Testis (tissue), 3 donors: ENCODE measurements around the gene COG2. TPM values are rescaled to one million over a fixed set of nuclear protein-coding genes. Genes with fewer than 3 reads are reported as not detected.

ENCODE experiments used
- DNase-seq: peaks from one replicate; pipeline ENCODE4 v3.0.0-alpha.2; 2019
- H3K27ac ChIP-seq, 2 donors: fragments of 200-600 bp; sonication (generic); one replicate each; pipeline ENCODE4 v1.5.1; 2019
- H3K27me3 ChIP-seq: fragments of 200-600 bp; sonication (generic); one replicate; pipeline ENCODE4 v1.5.1; 2019
- H3K36me3 ChIP-seq: fragments of 200-600 bp; sonication (generic); one replicate; pipeline ENCODE4 v1.5.1; 2017; ENCODE audit warnings: low read depth; ENCODE audit errors: missing control alignments
- H3K4me1 ChIP-seq: fragments of 200-600 bp; sonication (generic); one replicate; pipeline ENCODE4 v1.5.1; 2019
- H3K4me3 ChIP-seq, 2 donors: fragments of 200-600 bp; sonication (generic); one replicate each; pipeline ENCODE4 v1.5.1; 2017 to 2019
- H3K9me3 ChIP-seq: fragments of 200-600 bp; sonication (generic); one replicate; pipeline ENCODE4 v1.5.1; 2017
- CTCF ChIP-seq, 3 experiments: fragments of 450-650 bp in 2 of 3; fragments of 200-600 bp in 1 of 3; sonication (generic) in 1 of 3; IDR thresholded peaks; one replicate each; pipeline ENCODE4 v1.5.1; 2016 to 2019; ENCODE audit warnings: antibody characterized with exemption in 3 of 3, mild to moderate bottlenecking in 2 of 3, moderate library complexity in 1 of 3
- POLR2A ChIP-seq: fragments of 450-650 bp; IDR thresholded peaks from one replicate; pipeline ENCODE4 v1.6.1; 2017; ENCODE audit warnings: antibody characterized with exemption, mild to moderate bottlenecking, moderate library complexity
- WGBS, 2 donors: methylation state at CpG; one replicate each; pipeline ENCODE4 v1.1.5; 2018; 5-methylcytosine and 5-hydroxymethylcytosine counted together
- intact Hi-C: fragments of 100-400 bp; cut with DNase I; formaldehyde crosslinking; loops from one replicate; pipeline ENCODE4 v1.15.1; 2023; ENCODE audit warnings: low total_unique reads
- polyA plus RNA-seq: library from polyadenylated mRNA; stranded (reverse); fragments of 350-450 nt; fragmentation: Illumina TruSeq; extraction: RNeasy Lipid Tissue Mini Kit (QIAGEN cat#74804); gene quantifications from one replicate; pipeline ENCODE4 v1.2.3, GENCODE V29; 2014; ENCODE audit warnings: low read depth, low replicate concordance; ENCODE audit not compliant: insufficient read depth
- total RNA-seq, 2 donors: library from RNA; depleted of rRNA; stranded (reverse); fragments of >200 nt; gene quantifications; one replicate each; pipeline ENCODE4 v1.2.3, GENCODE V29; 2016

COG2 gene
- total and polyA plus RNA-seq, 3 donors from 2014 or later = 23.7 to 34.6 (median 29.4) TPM

GRCh38 chr1:230700132-230700531, 57.9 kb downstream of the COG2 start:
- Histone ChIP-seq H3K9me3 (no peaks in the 10 kb centered on the region), H3K4me3 (no peak overlapping the region), H3K27ac (no peak overlapping the region), H3K4me1 (no peaks in the 10 kb centered on the region), H3K36me3 (no peaks in the 10 kb centered on the region), H3K27me3 (no peaks in the 10 kb centered on the region)
- no peak for DNase-seq
- intact Hi-C loops = no loop called here
- TF ChIP-seq CTCF (IDR thresholded peaks at IDR 0.05) = no peak
- no peak for TF ChIP-seq POLR2A
- WGBS, 2 donors = 89 to 92% methylated on average over 4 of the region's 4 CpGs

DNA sequence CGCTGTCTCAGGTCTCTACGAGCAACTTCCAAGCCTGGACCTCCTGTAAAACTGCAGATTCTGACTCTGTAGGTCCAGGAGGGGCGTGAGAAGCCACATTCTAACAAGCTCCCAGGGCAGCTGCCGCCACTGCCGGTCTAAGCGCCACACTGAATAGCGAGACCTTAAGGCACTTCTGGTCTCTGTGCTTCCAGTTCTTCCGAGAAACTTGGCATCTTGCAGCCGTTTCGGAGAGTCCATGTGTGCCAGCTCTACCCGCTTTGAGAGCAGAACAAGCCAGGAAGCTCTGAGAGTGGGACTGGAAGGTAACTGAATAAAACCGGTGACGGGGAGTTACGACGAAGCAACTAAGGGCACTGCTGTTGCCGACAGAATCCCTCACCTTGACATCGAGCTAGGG, 59.2 kb downstream of the COG2 start:
- H3K4me1 ChIP-seq = no peaks in the 10 kb centered on the region
- no peak for TF ChIP-seq POLR2A
- TF ChIP-seq CTCF (IDR thresholded peaks at IDR 0.05) = no peak
- no peaks in the 10 kb centered on the region for H3K36me3 ChIP-seq
- H3K27ac ChIP-seq = no peak overlapping the region
- H3K9me3 ChIP-seq = no peaks in the 10 kb centered on the region
- DNase-seq = no peak
- H3K27me3 ChIP-seq = no peaks in the 10 kb centered on the region
- 85 to 90% methylated on average over 17 of the region's 17 CpGs for WGBS, 2 donors
- intact Hi-C loops = no loop called here
- no peak overlapping the region for H3K4me3 ChIP-seq

- no peaks in the 10 kb centered on the region for H3K36me3 ChIP-seq
- no peak overlapping the region for H3K27ac ChIP-seq
- intact Hi-C loops = no loop called here
- no peaks in the 10 kb centered on the region for H3K4me1 ChIP-seq
- WGBS, 2 donors = 91 to 93% methylated on average over 19 of the region's 19 CpGs
- no peak overlapping the region for H3K4me3 ChIP-seq
- no peak for DNase-seq
- H3K9me3 ChIP-seq = no peaks in the 10 kb centered on the region
- TF ChIP-seq CTCF (IDR thresholded peaks at IDR 0.05) = no peak
- TF ChIP-seq POLR2A = no peak
- no peaks in the 10 kb centered on the region for H3K27me3 ChIP-seq
Measured at GRCh38 chr1:230701895-230702768, 59.9 kb downstream of the COG2 start.

- WGBS, 2 donors = 80 to 81% methylated on average over 13 to 14 of the region's 14 CpGs
- H3K4me3 ChIP-seq = no peak overlapping the region
- no peaks in the 10 kb centered on the region for H3K9me3 ChIP-seq
- TF ChIP-seq POLR2A (no peak), CTCF (IDR thresholded peaks at IDR 0.05) (no peak)
- no peak for DNase-seq
- no peak overlapping the region for H3K27ac ChIP-seq
- no peaks in the 10 kb centered on the region for H3K36me3 ChIP-seq
- intact Hi-C loops = no loop called here
- H3K27me3 ChIP-seq = no peaks in the 10 kb centered on the region
- H3K4me1 ChIP-seq = no peaks in the 10 kb centered on the region
Measured at GRCh38 chr1:230702934-230703678, 60.8 kb downstream of the COG2 start.
